Subcutaneous adipose tissue (tissue), 4 donors: ENCODE measurements around the gene CRCP. TPM values are rescaled to one million over a fixed set of nuclear protein-coding genes. Genes with fewer than 3 reads are reported as not detected.

ENCODE experiments used
- total RNA-seq, 4 donors: library from RNA; depleted of rRNA; stranded (reverse); fragments of >200 nt; gene quantifications; one replicate each; pipeline ENCODE4 v1.1.0, GENCODE V29; 2016
- TF ChIP-seq, protein P1 (sequence below): fragments of 450-650 bp; IDR thresholded peaks from one replicate; pipeline ENCODE4 v1.5.1; 2016; ENCODE audit warnings: low read depth, mild to moderate bottlenecking, control low read depth, antibody characterized with exemption, moderate library complexity

The CRCP gene
- total RNA-seq, 4 donors from 2014 or later, result 27.1 to 47.1 (median 37.0) TPM

DNA sequence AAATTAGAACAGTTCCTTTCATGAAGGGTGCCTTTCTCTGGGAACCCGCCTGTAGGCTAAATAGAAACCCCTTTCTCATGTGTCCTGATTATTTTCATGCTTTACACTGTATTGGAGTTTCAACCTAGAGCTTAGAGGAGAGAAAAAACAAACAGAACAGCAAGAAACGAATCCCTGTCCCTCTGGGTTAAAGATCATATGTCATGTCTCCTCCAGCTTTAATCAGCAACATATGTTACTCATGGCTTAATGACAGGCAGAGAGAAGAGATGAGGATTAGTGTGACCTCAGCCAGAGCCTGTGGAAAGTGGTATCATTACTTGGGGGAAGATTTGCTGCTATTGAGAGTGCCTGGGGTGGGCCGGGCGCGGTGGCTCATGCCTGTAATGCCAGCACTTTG lies 32.1 kb downstream of the CRCP start:
- TF ChIP-seq, protein P1, sequence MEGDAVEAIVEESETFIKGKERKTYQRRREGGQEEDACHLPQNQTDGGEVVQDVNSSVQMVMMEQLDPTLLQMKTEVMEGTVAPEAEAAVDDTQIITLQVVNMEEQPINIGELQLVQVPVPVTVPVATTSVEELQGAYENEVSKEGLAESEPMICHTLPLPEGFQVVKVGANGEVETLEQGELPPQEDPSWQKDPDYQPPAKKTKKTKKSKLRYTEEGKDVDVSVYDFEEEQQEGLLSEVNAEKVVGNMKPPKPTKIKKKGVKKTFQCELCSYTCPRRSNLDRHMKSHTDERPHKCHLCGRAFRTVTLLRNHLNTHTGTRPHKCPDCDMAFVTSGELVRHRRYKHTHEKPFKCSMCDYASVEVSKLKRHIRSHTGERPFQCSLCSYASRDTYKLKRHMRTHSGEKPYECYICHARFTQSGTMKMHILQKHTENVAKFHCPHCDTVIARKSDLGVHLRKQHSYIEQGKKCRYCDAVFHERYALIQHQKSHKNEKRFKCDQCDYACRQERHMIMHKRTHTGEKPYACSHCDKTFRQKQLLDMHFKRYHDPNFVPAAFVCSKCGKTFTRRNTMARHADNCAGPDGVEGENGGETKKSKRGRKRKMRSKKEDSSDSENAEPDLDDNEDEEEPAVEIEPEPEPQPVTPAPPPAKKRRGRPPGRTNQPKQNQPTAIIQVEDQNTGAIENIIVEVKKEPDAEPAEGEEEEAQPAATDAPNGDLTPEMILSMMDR, result no peak

DNA sequence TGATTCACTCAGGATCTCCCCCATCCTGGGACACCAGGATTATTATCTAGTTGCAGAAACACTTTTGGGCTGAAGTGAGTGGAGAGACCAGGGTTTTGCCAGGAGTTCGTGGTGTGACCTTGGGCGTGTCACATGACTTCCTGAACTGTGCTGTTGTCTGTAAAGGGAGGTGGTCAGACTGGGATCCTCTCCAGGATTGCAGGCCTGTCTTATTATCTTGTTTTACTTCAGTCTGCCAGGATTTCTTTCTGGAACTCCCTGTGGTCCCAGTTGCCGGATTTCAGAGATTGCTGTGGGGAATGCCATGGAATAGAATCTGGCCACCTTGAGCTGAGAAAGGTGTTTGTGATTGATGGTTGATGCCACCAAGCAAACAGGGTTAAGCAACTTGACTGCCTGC lies 35.8 kb downstream of the CRCP start:
- TF ChIP-seq, protein P1, result no peak

DNA sequence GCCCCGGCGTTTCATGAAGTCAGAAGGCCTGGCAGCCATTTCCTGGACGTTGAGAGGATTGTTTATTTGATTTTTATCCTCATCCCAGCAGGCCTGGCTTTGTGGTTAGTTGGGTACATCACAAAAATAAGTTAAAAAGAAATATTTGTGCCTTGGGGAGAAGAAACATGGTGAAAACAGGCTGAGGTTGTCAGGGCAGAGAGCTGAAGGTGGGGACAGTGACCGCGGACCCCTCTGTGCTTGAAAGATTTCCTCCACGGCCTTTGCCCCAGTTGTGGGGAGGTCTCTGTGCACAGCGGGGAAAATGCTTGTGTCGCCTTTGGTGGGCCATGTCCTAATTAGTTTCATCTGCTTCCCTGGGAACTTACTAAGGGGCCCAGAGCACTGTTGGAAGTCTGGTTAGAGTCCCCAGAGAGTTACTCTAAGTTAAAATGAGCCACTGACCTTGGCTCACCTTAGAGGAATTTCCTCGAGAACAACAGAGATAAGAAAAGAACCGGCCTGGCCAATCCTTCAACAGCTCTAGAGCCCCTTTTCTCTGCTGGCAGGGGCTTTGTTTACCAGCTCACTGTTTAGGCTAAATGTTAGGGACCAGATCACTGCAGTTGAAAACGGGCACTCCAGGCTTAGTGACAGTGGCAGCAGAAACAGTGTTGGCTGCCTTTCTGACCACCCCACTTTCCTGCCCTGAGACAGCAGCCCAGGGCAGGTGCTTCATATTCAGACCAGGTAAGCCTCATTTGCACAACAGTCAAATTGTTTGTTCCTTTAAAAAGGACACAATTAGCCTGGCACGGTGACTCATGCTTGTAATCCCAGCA lies 37.9 kb downstream of the CRCP start:
- TF ChIP-seq, protein P1, result no peak

DNA sequence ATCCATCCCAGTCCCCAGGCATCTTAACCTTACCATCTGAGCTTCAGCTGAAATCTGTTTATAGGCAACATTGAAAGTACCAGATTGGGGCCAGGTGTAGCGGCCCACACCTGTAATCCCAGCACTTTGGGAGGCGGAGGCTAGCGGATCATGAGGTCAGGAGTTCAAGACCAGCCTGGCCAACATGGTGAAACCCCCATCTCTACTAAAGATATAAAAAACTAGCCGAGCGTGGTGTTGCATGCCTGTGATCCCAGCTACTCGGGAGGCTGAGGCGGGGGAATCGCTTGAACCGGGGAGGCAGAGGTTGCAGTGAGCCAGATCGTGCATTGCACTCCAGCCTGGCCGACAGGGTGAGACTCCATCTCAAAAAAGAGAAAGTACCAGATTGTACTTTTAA lies 39.0 kb downstream of the CRCP start:
- TF ChIP-seq, protein P1, result no peak

DNA sequence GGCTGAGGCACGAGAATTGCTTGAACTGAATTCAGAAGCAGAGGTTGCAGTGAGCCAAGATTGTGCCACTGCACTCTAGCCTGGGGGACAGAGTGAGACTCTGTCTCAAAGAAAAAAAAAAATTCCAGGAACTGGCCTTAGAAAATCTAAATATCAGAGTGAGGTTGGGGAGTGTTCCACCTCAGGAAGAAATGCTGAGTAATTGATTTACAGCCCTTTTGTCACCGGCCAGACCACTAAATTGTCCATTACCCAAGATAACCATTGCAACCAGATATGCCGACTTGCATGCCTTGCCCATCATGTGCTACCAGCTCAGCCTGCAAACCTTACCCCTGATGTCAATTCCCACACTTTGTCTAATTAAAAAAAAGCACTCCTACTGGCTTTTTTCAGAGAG lies 42.4 kb downstream of the CRCP start:
- TF ChIP-seq, protein P1, result no peak

DNA sequence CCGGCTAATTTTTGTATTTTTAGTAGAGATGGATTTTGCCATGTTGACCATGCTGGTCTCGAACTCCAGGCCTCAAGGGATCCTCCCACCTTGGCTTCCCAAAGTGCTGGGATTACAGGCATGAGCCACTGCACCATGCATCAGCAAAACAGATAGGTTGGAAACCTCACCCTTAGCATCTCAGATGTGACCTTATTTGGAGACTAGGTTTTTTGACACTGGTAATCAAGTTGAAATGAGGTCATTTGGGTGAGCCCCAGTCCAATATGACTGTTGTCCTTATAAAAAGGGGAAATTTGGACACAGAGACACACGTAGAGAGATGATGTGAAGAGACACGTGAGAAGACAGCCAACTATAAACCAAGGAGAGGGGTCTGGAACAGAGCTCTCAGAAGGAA lies 48.0 kb downstream of the CRCP start:
- TF ChIP-seq, protein P1, result no peak

DNA sequence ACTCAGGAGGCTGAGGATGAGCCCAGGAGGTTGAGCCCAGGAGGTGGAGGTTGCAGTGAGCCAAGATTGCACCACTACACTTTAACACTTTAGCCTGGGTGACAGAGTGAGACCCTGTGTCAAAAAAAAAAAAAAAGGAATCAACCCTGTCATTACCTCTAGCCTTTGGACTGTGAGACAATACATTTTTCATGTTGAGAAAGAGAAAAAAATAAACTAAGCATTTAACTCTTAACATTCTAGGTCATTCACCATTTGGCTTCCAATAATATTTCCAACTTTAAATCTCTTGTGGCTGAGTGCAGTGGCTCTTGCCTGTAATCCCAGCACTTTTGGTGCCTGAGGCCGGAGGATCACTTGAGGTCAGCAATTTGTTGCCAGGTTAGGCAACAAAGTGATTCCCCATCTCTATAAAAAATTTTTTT lies 48.6 kb downstream of the CRCP start:
- TF ChIP-seq, protein P1, result no peak
